HCT116 (cell line): ENCODE measurements around the gene PNP. TPM values are rescaled to one million over a fixed set of nuclear protein-coding genes. Genes with fewer than 3 reads are reported as not detected.
"Not testable (repeated sequence)": the region's sequence is repeated elsewhere in the genome, so short reads cannot be mapped to it uniquely, and the experiment has no call there.

Experiments used
- ATAC-seq: fragments of 200-7000 bp; cut with Tn5 transposase; 2 replicates; pipeline ENCODE4 v1.9.1; 2020; ENCODE audit warnings: mild to moderate bottlenecking, moderate library complexity
- BruUV-seq: library from RNA; stranded (reverse); fragments of 400-500 nt; replicated peaks from 2 replicates; lab custom pipeline; 2021; lab: Mats Ljungman, UMichigan
- CTCF ChIA-PET: fragments of 300-600 bp; sonication (Branson Sonifier 250); formaldehyde crosslinking; loops from one replicate; lab custom pipeline; 2021; ENCODE audit warnings: antibody characterized with exemption; lab: Charles Lee
- POLR2A ChIA-PET: fragments of 300-600, 350-600 bp; sonication (Branson Sonifier 250); formaldehyde crosslinking; loops from one replicate; lab custom pipeline; 2021; ENCODE audit warnings: antibody characterized with exemption; lab: Charles Lee
- RAD21 ChIA-PET, 2 experiments: fragments of 300-600 bp; sonication (Branson Sonifier 250); formaldehyde crosslinking; loops; one replicate each; lab custom pipeline; 2023; ENCODE audit warnings: low total read pairs in 2 of 2; ENCODE audit not compliant: uncharacterized antibody in 2 of 2, unreplicated experiment in 2 of 2, low non-redundant PET in 1 of 2; lab: Charles Lee
- DNase-seq: peaks from one replicate; pipeline ENCODE4 v3.0.0-alpha.2; 2010; ENCODE audit warnings: low read depth, low spot score
- H2AFZ ChIP-seq: fragments of 200-600 bp; shearing (Covaris generic), sonication (generic); 2 replicates; pipeline ENCODE4 v1.6.1; 2017; ENCODE audit warnings: low read depth, mixed run types, mixed read lengths, antibody characterized with exemption, low read length; ENCODE audit not compliant: poor library complexity, severe bottlenecking
- H3K27ac ChIP-seq: 2 replicates; pipeline ENCODE4 v1.5.1; 2012; ENCODE audit warnings: low read depth, low read length
- H3K27me3 ChIP-seq: fragments of 200-600 bp; sonication (generic); 2 replicates; pipeline ENCODE4 v1.6.1; 2016; ENCODE audit warnings: mixed run types, low read length, mixed read lengths; ENCODE audit not compliant: insufficient read depth
- H3K36me3 ChIP-seq, 2 experiments: fragments of 200-500 bp in 1 of 2; fragments of 200-600 bp in 1 of 2; sonication (Bioruptor generic) in 1 of 2; sonication (generic) in 1 of 2; 2 replicates each; pipeline versions ENCODE4 v1.5.1 to v1.6.1; 2014 to 2016; ENCODE audit warnings: low read length in 2 of 2, inconsistent platforms in 1 of 2, mixed read lengths in 1 of 2, mixed run types in 1 of 2; ENCODE audit not compliant: insufficient read depth in 2 of 2, control insufficient read depth in 1 of 2
- H3K4me1 ChIP-seq, 2 experiments: fragments of 200-600 bp in 1 of 2; sonication (generic) in 1 of 2; 2 replicates each; pipeline versions ENCODE4 v1.5.1 to v1.6.1; 2012 to 2017; ENCODE audit warnings: low read length in 2 of 2, inconsistent platforms in 1 of 2, mild to moderate bottlenecking in 1 of 2, mixed read lengths in 1 of 2, mixed run types in 1 of 2, moderate library complexity in 1 of 2; ENCODE audit not compliant: insufficient read depth in 2 of 2, control insufficient read depth in 1 of 2
- H3K4me2 ChIP-seq: fragments of 200-600 bp; sonication (generic); 2 replicates; pipeline ENCODE4 v1.6.1; 2017; ENCODE audit warnings: mixed run types, low read length, mixed read lengths
- H3K4me3 ChIP-seq, 2 experiments: fragments of 200-600 bp in 1 of 2; sonication (generic) in 1 of 2; replicated peaks in 1 of 2; 2 replicates each; pipeline ENCODE4 v1.5.1; 2011 to 2016; ENCODE audit warnings: low read length in 2 of 2, control low read depth in 1 of 2, low read depth in 1 of 2, mild to moderate bottlenecking in 1 of 2, mixed read lengths in 1 of 2, mixed run types in 1 of 2
- H3K79me2 ChIP-seq: fragments of 200-600 bp; sonication (generic); 2 replicates; pipeline ENCODE4 v1.6.1; 2017; ENCODE audit warnings: mild to moderate bottlenecking, mixed run types, low read length, moderate library complexity, mixed read lengths; ENCODE audit not compliant: insufficient read depth
- H3K9ac ChIP-seq: fragments of 200-600 bp; sonication (generic); 2 replicates; pipeline ENCODE4 v1.6.1; 2016; ENCODE audit warnings: low read length, mixed read lengths
- H3K9me2 ChIP-seq: fragments of 200-600 bp; sonication (generic), shearing (Covaris generic); 2 replicates; pipeline ENCODE4 v1.6.1; 2017; ENCODE audit warnings: mixed run types, mild to moderate bottlenecking, moderate library complexity; ENCODE audit not compliant: insufficient read depth
- H3K9me3 ChIP-seq, 2 experiments: fragments of 200-500 bp in 1 of 2; fragments of 200-600 bp in 1 of 2; sonication (Bioruptor generic) in 1 of 2; sonication (generic) in 1 of 2; 2 replicates each; pipeline ENCODE4 v1.6.1; 2014 to 2017; ENCODE audit warnings: low read length in 2 of 2, mixed read lengths in 2 of 2, inconsistent platforms in 1 of 2, low read depth in 1 of 2, mild to moderate bottlenecking in 1 of 2, mixed run types in 1 of 2, moderate library complexity in 1 of 2; ENCODE audit not compliant: control insufficient read depth in 1 of 2, insufficient read depth in 1 of 2
- H4K20me1 ChIP-seq: fragments of 200-600 bp; sonication (generic), shearing (Covaris generic); 2 replicates; pipeline ENCODE4 v1.6.1; 2017; ENCODE audit warnings: mixed run types, mild to moderate bottlenecking, moderate library complexity; ENCODE audit not compliant: insufficient read depth
- CEBPB ChIP-seq: IDR thresholded peaks from 2 replicates; pipeline ENCODE4 v1.6.1; 2012; ENCODE audit warnings: low read depth
- EGR1 ChIP-seq: IDR thresholded peaks from 2 replicates; pipeline ENCODE4 v1.6.1; 2012; ENCODE audit warnings: low read depth
- ELF1 ChIP-seq: IDR thresholded peaks from 2 replicates; pipeline ENCODE4 v1.6.1; 2012; ENCODE audit warnings: low read depth, borderline replicate concordance
- EZH2 ChIP-seq: fragments of 200-600 bp; sonication (generic); IDR thresholded peaks from 2 replicates; pipeline ENCODE4 v1.6.1; 2017; ENCODE audit warnings: antibody characterized with exemption, mixed run types
- EZH2phosphoT487 ChIP-seq: fragments of 200-600 bp; IDR thresholded peaks from 2 replicates; pipeline ENCODE4 v1.6.1; 2018; ENCODE audit warnings: antibody characterized with exemption, borderline replicate concordance
- FOSL1 ChIP-seq: IDR thresholded peaks from 2 replicates; pipeline ENCODE4 v1.6.1; 2012; ENCODE audit warnings: low read depth
- JUND ChIP-seq: IDR thresholded peaks from 2 replicates; pipeline ENCODE4 v1.6.1; 2012
- POLR2A ChIP-seq: IDR thresholded peaks from 2 replicates; pipeline ENCODE4 v1.7.0; 2011; ENCODE audit warnings: borderline replicate concordance; ENCODE audit not compliant: insufficient read depth, insufficient read length; ENCODE audit errors: extremely low read depth
- POLR2AphosphoS5 ChIP-seq: IDR thresholded peaks from 2 replicates; pipeline ENCODE4 v1.6.1; 2011; ENCODE audit warnings: mild to moderate bottlenecking, low read depth, low read length, moderate library complexity
- SP1 ChIP-seq: IDR thresholded peaks from 2 replicates; pipeline ENCODE4 v1.6.1; 2012; ENCODE audit warnings: low read depth
- YY1 ChIP-seq: IDR thresholded peaks from 2 replicates; pipeline ENCODE4 v1.6.1; 2011; ENCODE audit warnings: low read length, low read depth, moderate library complexity, mild to moderate bottlenecking; ENCODE audit not compliant: insufficient replicate concordance; ENCODE audit errors: extremely low read depth
- intact Hi-C: fragments of 100-400 bp; cut with micrococcal nuclease; formaldehyde crosslinking; loops from 2 replicates; pipeline ENCODE4 v1.10.0; 2022
- total RNA-seq: library from RNA; stranded (reverse); gene quantifications from one replicate; pipeline ENCODE4 v1.2.1, GENCODE V29; 2021; ENCODE audit not compliant: unreplicated experiment
- TF ChIP-seq, protein P1 (sequence below): IDR thresholded peaks from 2 replicates; pipeline ENCODE4 v1.6.1; 2011; ENCODE audit warnings: mild to moderate bottlenecking, low read length, moderate library complexity; ENCODE audit not compliant: insufficient replicate concordance; ENCODE audit errors: extremely low read depth
- TF ChIP-seq, protein P2 (sequence below): IDR thresholded peaks from 2 replicates; pipeline ENCODE4 v1.6.1; 2012; ENCODE audit warnings: low read depth

The PNP gene
- total RNA-seq, 1 experiment from 2014 or later = 63.0 TPM

DNA sequence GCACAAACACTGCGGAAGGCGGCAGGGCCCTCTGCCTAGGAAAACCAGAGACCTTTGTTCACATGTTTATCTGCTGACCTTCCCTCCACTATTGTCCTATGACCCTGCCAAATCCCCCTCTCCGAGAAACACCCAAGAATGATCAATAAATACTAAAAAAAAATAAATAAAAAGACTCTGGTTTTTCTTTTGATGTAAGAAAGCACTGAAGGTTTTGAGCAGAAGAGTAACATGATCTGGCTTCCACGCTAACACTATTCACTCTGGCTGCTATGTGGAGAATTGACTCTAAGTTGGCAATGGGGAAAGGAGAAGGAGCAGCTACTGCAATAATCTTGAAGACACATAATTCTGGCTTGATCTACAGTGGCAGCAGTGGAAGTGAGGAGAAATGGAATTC, 25.6 kb upstream of the PNP start:
- ATAC-seq, H3K9me3 ChIP-seq, H4K20me1 ChIP-seq, H3K27me3 ChIP-seq, intact Hi-C loops, H3K27ac ChIP-seq, H3K4me3 ChIP-seq, H3K9ac ChIP-seq, H2AFZ ChIP-seq, H3K4me1 ChIP-seq, H3K79me2 ChIP-seq, CTCF ChIA-PET, DNase-seq, BruUV-seq, RAD21 ChIA-PET, H3K4me2 ChIP-seq, H3K9me2 ChIP-seq: not testable (repeated sequence)
- POLR2A ChIA-PET = interaction anchor here (0.9 kb wide), 1 partner anchor 26 kb away, joined by 3 read pairs; the partner anchor contains the start of gene PNP
- peaks cover 22% of the 10 kb centered on the region in 2 experiments; a peak in 3 of 4 replicates for H3K36me3 ChIP-seq

DNA sequence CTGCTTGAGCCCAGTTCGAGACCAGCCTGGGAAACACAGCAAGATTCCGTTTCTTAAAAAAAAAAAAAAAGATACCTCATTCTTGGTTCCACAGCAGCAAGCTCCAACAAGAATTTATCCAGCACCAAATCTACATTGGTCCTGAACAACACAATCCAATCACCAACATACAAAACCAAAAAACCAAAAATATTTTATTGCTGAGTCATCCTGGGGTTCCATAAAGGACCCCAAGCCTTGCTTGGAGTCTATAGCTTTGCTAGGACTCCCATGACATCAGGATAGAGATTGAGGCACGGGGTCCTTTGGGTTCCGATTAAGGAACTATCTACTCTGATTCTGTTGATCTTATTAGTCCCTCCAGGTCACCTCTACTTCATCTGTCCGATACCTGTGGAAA, 22.3 kb upstream of the PNP start:
- Histone ChIP-seq H3K4me1 (no peaks in the 10 kb centered on the region), H3K9me3 (no peaks in the 10 kb centered on the region), H3K27ac (no peak overlapping the region), H3K4me2 (no peak overlapping the region), H3K79me2 (no peaks in the 10 kb centered on the region), H3K9me2 (no peaks in the 10 kb centered on the region), H3K4me3 (no peak overlapping the region), H3K9ac (no peak overlapping the region)
- no TSS peak for BruUV-seq
- no peak for DNase-seq
- intact Hi-C loops = no loop called here
- TF ChIP-seq FOSL1 = no peak
- TF ChIP-seq, protein P1, sequence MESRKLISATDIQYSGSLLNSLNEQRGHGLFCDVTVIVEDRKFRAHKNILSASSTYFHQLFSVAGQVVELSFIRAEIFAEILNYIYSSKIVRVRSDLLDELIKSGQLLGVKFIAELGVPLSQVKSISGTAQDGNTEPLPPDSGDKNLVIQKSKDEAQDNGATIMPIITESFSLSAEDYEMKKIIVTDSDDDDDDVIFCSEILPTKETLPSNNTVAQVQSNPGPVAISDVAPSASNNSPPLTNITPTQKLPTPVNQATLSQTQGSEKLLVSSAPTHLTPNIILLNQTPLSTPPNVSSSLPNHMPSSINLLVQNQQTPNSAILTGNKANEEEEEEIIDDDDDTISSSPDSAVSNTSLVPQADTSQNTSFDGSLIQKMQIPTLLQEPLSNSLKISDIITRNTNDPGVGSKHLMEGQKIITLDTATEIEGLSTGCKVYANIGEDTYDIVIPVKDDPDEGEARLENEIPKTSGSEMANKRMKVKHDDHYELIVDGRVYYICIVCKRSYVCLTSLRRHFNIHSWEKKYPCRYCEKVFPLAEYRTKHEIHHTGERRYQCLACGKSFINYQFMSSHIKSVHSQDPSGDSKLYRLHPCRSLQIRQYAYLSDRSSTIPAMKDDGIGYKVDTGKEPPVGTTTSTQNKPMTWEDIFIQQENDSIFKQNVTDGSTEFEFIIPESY = no peak
- no peak for TF ChIP-seq EZH2phosphoT487
- TF ChIP-seq, protein P2, sequence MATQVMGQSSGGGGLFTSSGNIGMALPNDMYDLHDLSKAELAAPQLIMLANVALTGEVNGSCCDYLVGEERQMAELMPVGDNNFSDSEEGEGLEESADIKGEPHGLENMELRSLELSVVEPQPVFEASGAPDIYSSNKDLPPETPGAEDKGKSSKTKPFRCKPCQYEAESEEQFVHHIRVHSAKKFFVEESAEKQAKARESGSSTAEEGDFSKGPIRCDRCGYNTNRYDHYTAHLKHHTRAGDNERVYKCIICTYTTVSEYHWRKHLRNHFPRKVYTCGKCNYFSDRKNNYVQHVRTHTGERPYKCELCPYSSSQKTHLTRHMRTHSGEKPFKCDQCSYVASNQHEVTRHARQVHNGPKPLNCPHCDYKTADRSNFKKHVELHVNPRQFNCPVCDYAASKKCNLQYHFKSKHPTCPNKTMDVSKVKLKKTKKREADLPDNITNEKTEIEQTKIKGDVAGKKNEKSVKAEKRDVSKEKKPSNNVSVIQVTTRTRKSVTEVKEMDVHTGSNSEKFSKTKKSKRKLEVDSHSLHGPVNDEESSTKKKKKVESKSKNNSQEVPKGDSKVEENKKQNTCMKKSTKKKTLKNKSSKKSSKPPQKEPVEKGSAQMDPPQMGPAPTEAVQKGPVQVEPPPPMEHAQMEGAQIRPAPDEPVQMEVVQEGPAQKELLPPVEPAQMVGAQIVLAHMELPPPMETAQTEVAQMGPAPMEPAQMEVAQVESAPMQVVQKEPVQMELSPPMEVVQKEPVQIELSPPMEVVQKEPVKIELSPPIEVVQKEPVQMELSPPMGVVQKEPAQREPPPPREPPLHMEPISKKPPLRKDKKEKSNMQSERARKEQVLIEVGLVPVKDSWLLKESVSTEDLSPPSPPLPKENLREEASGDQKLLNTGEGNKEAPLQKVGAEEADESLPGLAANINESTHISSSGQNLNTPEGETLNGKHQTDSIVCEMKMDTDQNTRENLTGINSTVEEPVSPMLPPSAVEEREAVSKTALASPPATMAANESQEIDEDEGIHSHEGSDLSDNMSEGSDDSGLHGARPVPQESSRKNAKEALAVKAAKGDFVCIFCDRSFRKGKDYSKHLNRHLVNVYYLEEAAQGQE = no peak
- TF ChIP-seq ELF1 = no peak
- no peak for TF ChIP-seq JUND
- no peak for TF ChIP-seq CEBPB
- TF ChIP-seq EGR1 = no peak
- no peak for TF ChIP-seq SP1
- TF ChIP-seq YY1 = no peak
- TF ChIP-seq EZH2 = no peak
- no peak for TF ChIP-seq POLR2AphosphoS5
- no peak for TF ChIP-seq POLR2A
- TF ChIP-seq, all 23 proteins: peak for 0
- POLR2A ChIA-PET = no interaction called here
- no peak for ATAC-seq
- CTCF ChIA-PET = no interaction called here
- Histone ChIP-seq H3K36me3 (peaks cover 32 to 37% of the 10 kb centered on the region in 2 experiments), H2AFZ (no peak overlapping the region), H3K27me3 (no peaks in the 10 kb centered on the region), H4K20me1 (no peaks in the 10 kb centered on the region)
- RAD21 ChIA-PET = no interaction called here
